GM19025 (cell line): ENCODE results near the gene LTA4H.
A peak's percentile ranks its signal among the peaks of the same experiment; 100 is the strongest.
"Not testable (repeated sequence)": the region's sequence is repeated elsewhere in the genome, so short reads cannot be mapped to it uniquely, and the experiment has no call there.

ENCODE experiments used
- ATAC-seq: cut with Tn5 transposase; IDR thresholded peaks from one replicate; pipeline ENCODE4 v1.9.1; 2021; ENCODE audit warnings: mild to moderate bottlenecking, low read depth, moderate library complexity; ENCODE audit not compliant: unreplicated experiment

Gene LTA4H

DNA sequence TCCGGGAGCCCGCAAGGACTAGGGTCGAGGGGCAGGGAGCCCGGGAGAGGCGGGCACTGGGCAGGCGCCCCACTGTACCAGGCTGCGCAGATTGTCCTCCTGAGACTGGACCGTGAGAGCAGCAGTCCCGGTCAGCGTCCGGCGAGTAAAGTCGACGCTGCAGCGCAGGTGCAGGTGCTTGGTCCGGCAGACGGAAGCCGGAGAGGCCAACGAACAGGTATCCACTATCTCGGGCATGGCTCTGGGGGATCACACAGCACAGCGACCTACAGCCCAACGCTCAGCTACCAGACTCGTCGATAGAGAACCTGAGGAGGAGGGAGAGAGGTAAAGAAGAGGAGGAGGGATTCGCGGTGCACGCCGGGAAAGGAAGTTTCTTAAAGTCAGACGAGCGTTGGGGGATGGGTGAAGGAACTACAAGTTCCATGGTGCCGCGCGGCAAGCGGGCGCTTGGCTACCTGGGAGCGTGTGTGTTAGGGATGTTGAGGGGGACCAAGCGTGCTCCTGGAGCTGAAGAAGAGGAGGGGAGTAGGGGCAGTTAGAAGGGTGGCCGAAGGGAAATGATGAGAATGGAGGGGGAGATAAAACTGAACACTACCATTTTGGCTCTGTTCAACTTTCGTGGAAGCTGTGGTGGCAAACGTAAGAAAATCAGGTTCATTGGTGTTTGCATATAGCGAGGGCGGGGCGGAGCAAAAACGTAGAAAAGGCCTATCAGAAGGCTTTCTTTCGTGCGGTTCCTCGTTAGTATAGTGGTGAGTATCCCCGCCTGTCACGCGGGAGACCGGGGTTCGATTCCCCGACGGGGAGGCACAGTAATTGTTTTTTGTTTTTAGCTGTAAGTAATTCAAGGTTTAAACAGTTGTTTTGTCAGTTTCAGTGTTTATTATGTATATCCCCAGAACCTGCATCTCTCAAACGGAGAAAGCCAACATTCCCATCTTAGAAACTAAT is at the start of gene LTA4H:
LTA4H (minus strand) TSS at position 305 of the 954 bp plus-strand sequence; CDS start at position 237, 68 bp downstream.
- ATAC-seq = peak; percentile 89

DNA sequence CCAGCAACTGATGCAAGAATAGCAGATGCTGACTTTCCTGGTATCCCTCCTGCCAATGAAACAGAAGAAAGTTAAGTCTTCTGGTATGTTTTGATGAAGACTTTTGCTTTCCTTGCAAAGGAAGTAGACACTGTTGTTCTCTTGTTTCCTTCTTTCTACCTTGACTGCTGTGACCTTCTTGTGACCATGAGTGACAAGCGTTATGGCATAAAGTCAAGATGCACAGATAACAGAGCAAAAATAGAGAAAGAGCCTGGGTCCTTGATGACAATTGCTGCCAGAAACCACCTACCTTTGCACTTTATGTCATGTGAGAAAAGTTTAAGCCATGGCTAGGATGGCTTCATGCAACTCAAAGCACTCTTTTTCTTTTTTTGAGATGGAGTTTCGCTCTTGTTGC is 49.2 kb upstream of the LTA4H start:
- no peak for ATAC-seq

DNA sequence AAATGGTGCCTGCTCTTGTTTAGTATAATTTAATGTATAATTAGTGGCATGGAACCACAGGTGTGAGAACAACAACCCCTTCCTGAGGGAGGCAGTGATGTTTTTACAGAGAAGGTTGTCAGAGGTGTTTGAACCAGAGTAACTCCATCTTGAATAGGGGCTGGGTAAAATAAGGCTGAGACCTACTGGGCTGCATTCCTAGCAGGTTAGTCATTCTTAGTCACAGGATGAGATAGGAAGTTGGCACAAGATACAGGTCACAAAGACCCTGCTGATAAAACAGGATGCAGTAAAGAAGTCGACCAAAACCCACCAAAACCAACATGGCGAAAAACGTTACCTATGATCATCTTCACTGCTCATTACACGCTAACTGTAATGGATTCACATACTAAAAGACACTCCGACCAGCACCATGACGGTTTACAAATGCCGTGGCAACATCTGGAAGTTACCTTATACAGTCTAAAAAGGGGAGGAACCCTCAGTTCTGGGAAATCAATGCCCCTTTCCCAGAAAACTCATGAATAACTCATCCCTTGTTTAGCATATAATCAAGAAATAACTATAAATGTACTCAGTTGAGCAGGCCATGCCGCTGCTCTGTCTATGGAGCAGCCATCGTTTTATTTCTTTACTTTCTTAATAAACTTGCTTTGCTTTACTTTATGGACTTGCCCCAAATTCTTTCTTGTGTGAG is 47.8 kb upstream of the LTA4H start:
- no peak for ATAC-seq

DNA sequence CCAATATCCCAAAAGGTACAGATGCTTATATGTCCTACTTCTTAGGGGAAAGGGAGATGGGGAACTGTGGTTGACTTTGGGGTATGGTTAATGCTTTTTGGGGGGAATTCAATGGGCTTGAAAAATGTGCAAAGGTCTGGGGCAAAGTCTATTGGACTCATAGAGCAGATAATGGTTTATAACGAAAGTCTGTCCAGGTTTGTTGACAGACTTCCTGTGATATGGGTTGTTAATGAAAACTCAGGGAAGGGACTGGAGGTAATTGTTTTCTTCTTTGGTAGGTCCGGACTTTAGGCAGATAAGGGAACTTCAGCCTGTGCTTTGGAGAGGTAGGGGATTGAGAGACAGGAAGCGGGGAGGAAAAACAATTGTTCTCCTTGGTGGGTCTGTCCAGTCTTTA is 46.2 kb upstream of the LTA4H start:
- ATAC-seq = no peak

DNA sequence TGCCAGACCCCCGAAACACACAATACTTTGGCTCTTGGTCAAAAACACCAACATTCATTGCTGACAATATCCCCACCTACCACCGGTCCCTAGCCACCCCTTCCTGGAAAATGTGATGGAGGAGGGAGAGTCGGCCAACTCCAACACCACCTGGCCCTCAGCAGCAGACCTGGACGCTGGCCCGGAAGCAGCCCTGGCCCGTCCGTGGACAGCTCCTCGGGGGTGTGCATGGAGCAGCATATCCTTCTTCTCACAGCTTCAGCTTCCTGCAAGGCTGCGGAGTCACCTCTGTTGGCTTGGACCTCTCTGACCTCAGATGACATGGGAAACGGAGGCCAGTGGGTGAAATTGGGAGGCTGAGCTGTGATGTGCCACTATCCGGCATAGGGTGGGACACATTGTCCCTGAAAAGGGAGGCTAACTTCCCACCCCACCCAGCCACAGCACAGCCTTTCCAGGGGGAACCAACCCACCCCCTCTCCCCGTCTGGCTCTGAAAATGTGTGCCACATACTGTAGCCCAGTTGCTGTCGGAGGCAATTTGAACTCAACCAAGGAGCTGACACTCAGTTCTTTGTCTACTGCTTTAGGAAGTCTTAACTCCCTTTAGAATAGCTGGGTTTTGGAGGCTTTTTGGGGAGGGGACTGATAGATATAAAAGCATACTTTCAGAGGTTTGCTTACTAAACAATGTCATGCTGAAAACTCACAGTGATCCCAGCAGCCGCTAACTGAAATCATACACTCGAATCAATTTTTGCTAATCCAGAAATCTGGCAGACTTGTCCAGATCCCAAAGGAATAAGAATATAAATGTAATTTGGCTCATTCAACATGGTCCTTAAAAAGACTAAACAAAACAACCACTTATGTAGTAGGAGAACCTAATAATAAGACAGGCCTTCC is 43.1 kb upstream of the LTA4H start:
- ATAC-seq = no peak

DNA sequence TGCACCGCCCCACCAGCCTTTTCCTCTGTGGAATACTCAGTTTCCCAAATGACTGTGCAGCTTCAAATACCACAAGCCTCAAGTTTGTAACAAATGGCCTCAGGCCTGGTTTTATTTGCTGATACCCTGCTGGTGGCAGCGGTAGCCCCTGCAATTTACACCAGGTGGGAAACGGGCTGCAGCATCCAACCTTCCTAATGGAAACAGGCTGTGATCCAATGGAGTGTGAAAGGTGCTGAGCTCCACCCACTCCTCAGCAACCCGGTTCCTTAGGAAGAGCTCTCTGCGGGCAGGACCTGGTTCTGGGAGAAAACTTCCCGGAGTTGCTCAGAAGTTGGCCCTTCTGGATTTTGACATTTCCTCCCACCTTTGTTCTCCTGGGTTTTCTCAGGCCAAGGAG is 41.7 kb upstream of the LTA4H start:
- no peak for ATAC-seq

DNA sequence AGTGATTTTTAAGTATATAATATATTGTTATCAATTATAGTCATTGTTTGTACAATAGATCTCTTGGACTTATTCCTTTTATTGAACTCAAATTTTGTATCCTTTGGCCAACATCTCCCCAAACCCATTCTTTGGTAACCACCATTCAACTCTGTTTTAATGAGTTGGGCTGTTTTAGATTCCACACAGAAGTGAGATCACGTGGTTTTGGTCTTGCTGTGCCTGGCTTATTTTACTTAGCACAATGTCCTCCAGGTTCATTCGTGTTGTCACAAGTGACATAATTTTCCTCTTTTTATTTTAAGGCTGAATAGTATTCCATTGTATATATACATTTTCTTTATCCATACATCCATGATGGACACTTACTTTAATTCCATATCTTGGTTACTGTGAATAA is 40.2 kb upstream of the LTA4H start:
- ATAC-seq = no peak

DNA sequence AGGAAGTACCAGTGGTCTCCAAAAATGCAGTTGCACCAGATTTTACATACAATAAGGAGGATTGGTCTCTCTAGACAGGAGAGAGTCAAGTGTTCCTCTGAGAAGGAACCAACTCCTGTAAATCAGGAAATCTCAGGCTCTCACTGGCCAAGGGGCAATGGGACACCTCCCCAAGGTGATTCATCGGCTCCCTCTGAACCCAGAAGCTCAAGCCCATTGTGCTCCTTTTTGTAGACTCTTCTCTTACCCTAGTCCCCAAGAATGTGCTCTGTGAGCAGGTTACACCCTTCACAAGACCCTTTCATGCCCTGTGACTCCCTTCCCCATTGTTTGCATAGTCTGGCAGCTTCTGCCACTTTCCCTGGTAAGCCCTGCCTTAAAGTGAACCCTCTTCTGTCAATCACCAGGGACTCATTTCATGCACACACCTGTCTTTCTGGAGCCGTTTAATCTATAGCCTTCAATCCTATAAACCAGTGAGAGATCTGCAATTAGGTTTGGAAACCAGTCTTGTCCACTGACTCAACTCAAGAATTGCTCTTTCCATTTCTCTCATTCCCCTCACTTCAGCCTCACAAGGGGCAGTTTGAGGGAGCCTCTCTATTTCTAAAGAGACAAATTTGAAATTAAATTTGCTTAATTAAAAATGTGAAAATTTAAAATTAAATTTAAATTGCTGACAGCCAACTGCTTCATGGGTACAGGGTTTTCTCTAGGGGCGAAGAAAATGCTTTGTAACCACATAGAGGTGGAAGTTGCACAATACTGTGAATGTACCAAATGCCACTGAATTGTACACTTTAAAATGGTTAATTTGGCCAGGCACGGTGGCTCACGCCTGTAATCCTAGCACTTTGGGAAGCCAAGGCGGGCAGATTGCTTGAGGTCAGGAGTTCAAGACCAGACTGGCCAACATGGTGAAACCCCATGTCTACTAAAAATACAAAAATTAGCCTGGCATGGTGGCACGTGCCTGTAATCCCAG is 38.3 kb upstream of the LTA4H start:
- no peak for ATAC-seq

DNA sequence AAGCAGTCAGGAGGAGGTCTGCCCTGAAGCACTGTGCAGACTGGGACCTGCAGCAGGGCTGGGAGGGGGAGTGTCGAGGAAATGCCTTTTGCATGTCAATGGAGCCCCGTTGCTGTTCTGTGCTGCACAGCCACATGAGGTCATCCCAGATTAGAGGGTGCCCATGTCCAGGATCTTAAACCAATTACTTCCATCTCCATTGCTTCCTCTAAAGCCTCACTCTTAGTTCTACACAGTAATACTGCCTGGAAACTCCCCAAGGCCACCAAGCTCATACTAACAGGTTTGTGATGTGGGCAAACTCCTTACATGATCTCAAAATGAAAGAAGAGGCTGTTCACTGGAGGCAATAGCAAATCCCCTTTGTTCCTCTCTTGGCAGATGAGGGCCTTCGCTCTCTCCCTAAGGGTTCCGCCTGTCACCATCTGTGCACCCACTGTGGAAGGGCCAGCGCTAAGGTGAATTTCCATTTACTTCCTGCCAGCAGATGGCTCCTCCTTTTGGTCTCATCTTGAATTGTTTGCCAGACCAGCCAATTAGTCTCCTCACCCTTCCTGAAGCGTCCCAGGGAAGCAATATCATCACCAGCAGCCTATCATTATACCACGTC is 35.4 kb upstream of the LTA4H start:
- no peak for ATAC-seq

DNA sequence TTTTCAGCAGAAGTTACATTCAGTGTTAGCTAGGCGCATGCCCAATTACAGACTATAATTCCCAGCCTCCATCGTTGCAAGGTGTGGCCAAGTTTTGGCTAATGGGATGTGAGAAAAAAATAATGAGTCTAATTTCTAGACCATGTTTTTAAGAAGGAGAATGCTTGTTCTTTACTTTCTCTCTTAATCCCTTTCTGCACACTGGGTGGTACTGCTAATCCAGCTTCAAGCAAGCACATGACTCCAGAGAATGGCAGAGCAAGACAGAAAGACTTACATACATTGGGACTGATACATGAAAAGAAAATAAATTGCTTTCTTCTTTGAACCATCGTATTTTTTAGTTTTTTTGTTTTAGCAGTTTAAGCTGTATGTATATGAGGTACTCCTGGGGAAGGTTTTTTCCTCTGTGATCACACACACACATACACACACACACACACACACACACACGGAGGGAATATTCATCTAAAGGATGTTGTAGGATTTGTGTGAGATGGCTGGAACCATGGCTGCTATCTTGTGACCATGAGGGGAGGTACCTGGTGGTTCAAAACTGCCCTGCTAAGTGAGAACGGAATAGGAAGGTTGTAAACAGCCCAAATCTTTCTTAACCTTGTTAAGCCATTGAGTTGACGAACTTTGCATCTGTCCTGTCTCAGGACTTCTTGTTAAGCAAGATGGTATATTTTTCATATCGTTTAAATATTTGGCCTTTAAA is 34.3 kb upstream of the LTA4H start:
- ATAC-seq = no peak

DNA sequence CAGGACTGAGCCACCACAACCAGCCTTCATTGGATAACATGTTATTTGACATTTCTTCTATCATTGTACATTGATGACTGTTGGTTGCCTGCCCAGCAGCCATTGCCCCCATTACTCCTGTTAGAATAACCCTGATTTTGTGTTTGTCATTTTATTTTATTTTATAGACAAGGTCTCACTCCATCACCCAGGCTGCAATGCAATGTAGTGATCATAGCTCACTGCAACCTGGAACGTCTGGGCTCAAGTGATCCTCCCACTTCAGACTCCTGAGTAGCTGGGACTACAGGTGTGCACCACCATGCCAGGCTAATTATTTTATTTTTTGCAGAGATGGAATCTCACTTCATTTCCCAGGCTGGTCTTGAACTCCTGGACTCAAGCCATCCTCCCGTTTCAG is 33.2 kb upstream of the LTA4H start:
- no peak for ATAC-seq

DNA sequence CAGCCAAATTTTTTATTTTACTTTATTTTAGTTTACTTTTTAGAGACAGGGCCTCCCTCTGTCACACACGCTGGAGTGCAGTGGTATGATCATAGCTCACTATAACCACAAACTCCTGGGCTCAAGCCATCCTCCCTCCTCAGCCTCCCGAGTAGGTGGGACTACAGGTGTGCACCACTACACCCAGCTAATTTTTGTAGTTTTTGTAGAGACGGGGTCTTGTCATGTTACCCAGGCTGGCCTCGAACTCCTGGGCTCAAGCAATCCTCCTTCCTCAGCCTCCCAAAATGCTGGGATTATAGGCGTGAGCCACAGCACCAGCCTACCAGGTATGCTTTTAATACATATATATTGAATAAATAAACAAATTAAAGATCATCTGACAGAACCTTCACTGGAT is 32.7 kb upstream of the LTA4H start:
- ATAC-seq = no peak

DNA sequence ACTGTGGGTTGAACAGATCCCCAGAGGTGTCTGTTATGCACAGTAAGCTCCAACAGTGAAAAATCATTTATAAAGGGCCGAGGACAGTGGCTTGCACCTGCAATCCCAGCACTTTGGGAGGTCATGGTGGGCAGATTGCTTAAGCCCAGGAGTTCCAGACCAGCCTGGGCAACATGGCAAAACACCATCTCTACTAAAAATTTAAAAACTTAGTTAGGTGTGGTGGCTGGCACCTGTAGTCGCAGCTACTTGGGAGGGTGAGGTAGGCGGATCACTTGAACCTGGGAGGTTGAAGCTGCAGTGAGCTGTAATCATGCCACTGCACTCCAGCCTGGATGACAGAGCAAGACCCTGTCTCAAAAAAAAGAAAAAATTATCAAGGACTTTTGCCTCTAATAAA is 30.4 kb upstream of the LTA4H start:
- not testable (repeated sequence) for ATAC-seq

DNA sequence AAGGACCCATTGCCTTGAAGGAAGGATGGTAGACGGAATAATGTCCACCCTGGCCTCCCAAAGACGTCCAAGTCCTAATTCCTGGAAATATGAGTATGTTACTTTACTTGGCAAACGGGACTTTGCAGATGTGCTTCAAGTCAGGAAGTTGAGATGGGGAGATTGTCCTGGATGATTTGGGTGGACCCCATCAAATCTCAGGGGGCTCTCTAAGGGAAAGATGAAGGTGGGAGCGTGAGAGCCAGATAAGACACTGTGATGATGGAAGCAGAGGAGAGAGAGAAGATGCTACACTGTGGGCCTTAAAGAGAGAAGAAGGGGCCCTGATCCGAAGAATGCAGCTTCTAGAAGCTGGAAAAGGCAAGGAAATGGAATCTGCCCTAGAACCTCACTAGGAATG is 29.6 kb upstream of the LTA4H start:
- ATAC-seq = no peak

DNA sequence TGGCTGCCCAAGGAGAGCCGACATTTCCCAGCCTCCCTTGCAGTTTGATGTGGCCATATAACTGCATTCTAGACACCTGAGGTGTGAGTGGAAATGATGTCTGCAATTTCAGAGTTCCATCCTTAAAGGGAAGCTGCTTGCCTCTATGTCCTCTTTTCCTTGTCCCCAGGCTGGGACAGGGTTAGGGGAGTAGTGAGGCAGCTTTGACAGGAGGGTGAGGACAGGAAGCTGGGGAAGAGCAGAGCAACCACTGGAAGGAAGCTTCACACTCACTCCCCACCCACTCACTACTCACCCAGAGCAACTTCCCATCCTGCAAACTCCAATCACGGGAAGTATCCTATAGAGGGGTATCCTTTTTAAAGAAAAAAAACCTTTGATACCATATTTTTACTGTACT is 28.9 kb upstream of the LTA4H start:
- ATAC-seq = no peak

DNA sequence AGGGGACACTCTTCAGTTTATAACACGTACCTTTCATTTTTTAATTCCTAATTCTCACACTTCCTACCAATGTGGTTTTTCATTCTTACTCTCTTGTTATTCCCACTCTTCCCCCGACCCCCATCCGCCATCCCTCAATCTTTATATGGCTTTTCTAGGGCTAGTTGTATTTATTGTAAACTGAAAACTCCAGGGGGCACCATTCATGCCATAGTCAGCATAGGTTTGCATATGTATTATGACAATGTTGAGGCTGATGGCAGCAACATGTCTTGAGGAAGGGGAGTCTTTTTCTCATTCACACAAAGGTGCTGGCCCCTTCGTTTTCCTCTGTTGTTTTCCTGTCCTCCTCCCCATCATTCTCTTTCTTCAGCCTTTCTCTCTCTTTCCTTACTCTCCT is 27.7 kb upstream of the LTA4H start:
- no peak for ATAC-seq

DNA sequence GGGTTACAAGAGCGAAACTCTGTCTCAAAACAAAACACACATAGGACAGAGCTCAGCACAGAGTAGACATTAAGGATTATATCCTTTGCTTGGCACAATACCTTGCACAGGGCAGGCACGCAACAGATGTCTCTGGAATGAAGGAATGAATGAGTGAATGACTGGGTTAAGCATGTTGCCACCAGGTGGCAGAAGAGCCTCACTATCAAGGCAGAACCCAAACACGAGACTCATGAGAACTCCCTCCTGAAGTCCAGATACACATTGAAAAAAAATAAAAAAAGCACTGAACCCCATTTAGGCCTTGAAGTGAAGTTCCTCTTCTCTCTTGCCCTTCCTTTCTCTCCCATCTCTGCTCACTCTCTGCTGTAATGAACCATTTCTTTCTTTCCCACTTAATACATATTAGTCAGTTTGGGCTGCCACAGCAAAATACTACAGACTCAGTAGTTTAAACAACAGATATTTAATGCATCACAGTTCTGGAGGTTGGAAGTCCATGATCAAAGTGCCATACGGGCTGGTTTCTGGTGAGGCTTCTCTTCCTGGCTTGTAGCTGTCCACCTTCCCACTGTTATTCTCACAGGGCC is 26.6 kb upstream of the LTA4H start:
- ATAC-seq = peak; percentile 60

DNA sequence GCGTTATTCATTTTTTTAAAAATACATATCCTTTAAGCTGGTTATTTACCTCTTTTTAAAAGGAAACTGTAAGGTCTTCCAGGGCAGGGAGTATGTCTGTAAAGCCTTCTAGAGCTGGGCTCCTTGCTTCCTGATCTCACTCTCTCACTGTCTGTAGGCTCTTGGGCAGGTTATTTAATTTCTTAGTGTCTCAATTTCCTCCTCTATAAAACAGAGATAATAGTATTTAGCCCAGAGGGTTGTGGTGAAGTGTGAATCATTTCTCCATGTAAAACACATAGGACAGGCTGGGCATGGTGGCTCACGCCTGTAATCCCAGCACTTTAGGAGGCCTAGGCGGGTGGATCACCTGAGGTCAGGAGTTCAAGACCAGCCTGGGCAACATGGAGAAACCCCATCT is 25.9 kb upstream of the LTA4H start:
- ATAC-seq = no peak
